K562 (cell line): ENCODE results near the gene SMIM36. TPM values are rescaled to one million over a fixed set of nuclear protein-coding genes. Genes with fewer than 3 reads are reported as not detected.

Experiments
- CHD7 ChIP-seq: fragments of 200-600 bp; sonication (generic); IDR thresholded peaks from one replicate; pipeline ENCODE4 v1.6.1; 2012; ENCODE audit warnings: mild to moderate bottlenecking, low read depth, low read length, inconsistent platforms
- COPS2 ChIP-seq: fragments of 450-650 bp; conservative IDR thresholded peaks from 2 replicates; pipeline ENCODE4 v1.6.1; 2016; ENCODE audit warnings: mild to moderate bottlenecking, moderate library complexity
- FOXP1 ChIP-seq: sonication (generic); formaldehyde crosslinking; IDR thresholded peaks from 2 replicates; pipeline ENCODE4 v1.8.0; 2022; ENCODE audit warnings: mild to moderate bottlenecking, missing genetic modification reagents
- GABPB2 ChIP-seq: fragments of 250-450 bp; sonication (Bioruptor Pico); conservative IDR thresholded peaks from 2 replicates; pipeline ENCODE4 v1.5.1; 2021; ENCODE audit warnings: mild to moderate bottlenecking
- JUND ChIP-seq, 2 experiments: IDR thresholded peaks; 2 replicates in 1 of 2; 3 replicates in 1 of 2; pipeline ENCODE4 v1.6.1; 2011; ENCODE audit warnings: borderline replicate concordance in 2 of 2, low read depth in 2 of 2, low read length in 2 of 2, improper control_type of control experiment in 1 of 2, missing biosample characterization in 1 of 2, missing genetic modification characterization in 1 of 2, missing genetic modification reagents in 1 of 2
- SAFB2 ChIP-seq: fragments of 200-400 bp; formaldehyde crosslinking; IDR thresholded peaks from 2 replicates; pipeline ENCODE4 v1.6.1; 2018; ENCODE audit warnings: borderline replicate concordance, low read length, low read depth, moderate library complexity; ENCODE audit not compliant: severe bottlenecking
- STAT5A ChIP-seq: IDR thresholded peaks from 2 replicates; pipeline ENCODE4 v1.6.1; 2012; ENCODE audit warnings: low read length, inconsistent platforms, borderline replicate concordance
- TCF7L2 ChIP-seq: fragments of 150-350 bp; IDR thresholded peaks from 2 replicates; pipeline ENCODE4 v1.6.1; 2016; ENCODE audit warnings: low read depth, mild to moderate bottlenecking, low read length, moderate library complexity
- ZNF785 ChIP-seq: fragments of 250-450 bp; sonication (Bioruptor Pico); IDR thresholded peaks from 2 replicates; pipeline ENCODE4 v1.4.0; 2020; ENCODE audit warnings: mild to moderate bottlenecking
- polyA plus RNA-seq, 8 experiments: library from polyadenylated mRNA; depleted of rRNA in 4 of 8; stranded (reverse) in 5 of 8; unstranded in 3 of 8; fragments of >200 nt; fragmentation: Nextera tagmentation in 2 of 8; fragmentation: Illumina TruSeq in 1 of 8; extraction: Ambion mirVana in 2 of 8; extraction: Trizol in 1 of 8; gene quantifications; 2 replicates each; pipeline versions ENCODE4 v1.2.1 to v1.2.3, GENCODE V29; 2011 to 2014; ENCODE audit warnings: inconsistent platforms in 1 of 8, missing spikeins in 1 of 8
- total RNA-seq, 7 experiments: library from RNA; depleted of rRNA in 6 of 7; stranded (reverse); fragments of >200 nt in 6 of 7; fragmentation: Illumina TruSeq in 2 of 7; extraction: Trizol in 2 of 7; gene quantifications; 2 replicates each; pipeline versions ENCODE4 v1.2.1 to v1.2.3, GENCODE V29; 2011 to 2021; ENCODE audit warnings: low replicate concordance in 1 of 7
- TF ChIP-seq, protein P1 (sequence below): fragments of 250-450 bp; sonication (Bioruptor Pico); IDR thresholded peaks from 2 replicates; pipeline ENCODE4 v1.5.0; 2021
- TF ChIP-seq, protein P2 (sequence below): fragments of 450-650 bp; formaldehyde crosslinking; conservative IDR thresholded peaks from 2 replicates; pipeline ENCODE4 v1.4.0; 2022; ENCODE audit warnings: mild to moderate bottlenecking, missing genetic modification characterization
- TF ChIP-seq, protein P3 (sequence below): fragments of 450-650 bp; conservative IDR thresholded peaks from 2 replicates; pipeline ENCODE4 v1.6.1; 2016; ENCODE audit warnings: missing genetic modification characterization, low read depth, mild to moderate bottlenecking, control low read depth, missing compliant biosample characterization

The SMIM36 gene
- total and polyA plus RNA-seq, 9 of the 15 experiments (the other 6 are each of a cell fraction or from before 2014, with no cell fraction given), result not detected

GRCh38 chr17:55451203-55451641 is 60.0 kb downstream of the SMIM36 start (continued):
- TF ChIP-seq, protein P1, sequence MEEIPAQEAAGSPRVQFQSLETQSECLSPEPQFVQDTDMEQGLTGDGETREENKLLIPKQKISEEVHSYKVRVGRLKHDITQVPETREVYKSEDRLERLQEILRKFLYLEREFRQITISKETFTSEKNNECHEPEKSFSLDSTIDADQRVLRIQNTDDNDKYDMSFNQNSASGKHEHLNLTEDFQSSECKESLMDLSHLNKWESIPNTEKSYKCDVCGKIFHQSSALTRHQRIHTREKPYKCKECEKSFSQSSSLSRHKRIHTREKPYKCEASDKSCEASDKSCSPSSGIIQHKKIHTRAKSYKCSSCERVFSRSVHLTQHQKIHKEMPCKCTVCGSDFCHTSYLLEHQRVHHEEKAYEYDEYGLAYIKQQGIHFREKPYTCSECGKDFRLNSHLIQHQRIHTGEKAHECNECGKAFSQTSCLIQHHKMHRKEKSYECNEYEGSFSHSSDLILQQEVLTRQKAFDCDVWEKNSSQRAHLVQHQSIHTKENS (CRISPR knock-in tag), result no peak
- TF ChIP-seq GABPB2 (CRISPR knock-in tag) (no peak), STAT5A (peak; percentile 95), SAFB2 (no peak), ZNF785 (no peak), CHD7 (no peak), JUND (IDR thresholded peaks at IDR 0.05; ENCODE audit: borderline replicate concordance, low read depth, low read length) (peak; percentile 62; the same call in 1 of the 2 replicates), JUND (tag; IDR thresholded peaks at IDR 0.05; ENCODE audit: borderline replicate concordance, low read depth, low read length) (no peak; the same call in 2 of the 3 replicates), TCF7L2 (peak; percentile 93), COPS2 (no peak), FOXP1 (CRISPR knock-in tag) (peak; percentile 63; the same call in 1 of the 2 replicates)
- TF ChIP-seq, protein P2, sequence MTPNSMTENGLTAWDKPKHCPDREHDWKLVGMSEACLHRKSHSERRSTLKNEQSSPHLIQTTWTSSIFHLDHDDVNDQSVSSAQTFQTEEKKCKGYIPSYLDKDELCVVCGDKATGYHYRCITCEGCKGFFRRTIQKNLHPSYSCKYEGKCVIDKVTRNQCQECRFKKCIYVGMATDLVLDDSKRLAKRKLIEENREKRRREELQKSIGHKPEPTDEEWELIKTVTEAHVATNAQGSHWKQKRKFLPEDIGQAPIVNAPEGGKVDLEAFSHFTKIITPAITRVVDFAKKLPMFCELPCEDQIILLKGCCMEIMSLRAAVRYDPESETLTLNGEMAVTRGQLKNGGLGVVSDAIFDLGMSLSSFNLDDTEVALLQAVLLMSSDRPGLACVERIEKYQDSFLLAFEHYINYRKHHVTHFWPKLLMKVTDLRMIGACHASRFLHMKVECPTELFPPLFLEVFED (CRISPR knock-in tag), result no peak
- TF ChIP-seq, protein P3, sequence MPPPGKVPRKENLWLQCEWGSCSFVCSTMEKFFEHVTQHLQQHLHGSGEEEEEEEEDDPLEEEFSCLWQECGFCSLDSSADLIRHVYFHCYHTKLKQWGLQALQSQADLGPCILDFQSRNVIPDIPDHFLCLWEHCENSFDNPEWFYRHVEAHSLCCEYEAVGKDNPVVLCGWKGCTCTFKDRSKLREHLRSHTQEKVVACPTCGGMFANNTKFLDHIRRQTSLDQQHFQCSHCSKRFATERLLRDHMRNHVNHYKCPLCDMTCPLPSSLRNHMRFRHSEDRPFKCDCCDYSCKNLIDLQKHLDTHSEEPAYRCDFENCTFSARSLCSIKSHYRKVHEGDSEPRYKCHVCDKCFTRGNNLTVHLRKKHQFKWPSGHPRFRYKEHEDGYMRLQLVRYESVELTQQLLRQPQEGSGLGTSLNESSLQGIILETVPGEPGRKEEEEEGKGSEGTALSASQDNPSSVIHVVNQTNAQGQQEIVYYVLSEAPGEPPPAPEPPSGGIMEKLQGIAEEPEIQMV, result no peak
